ENCODE data around the gene GTF2H4.
A peak's percentile ranks its signal among the peaks of the same experiment; 100 is the strongest.

GTF2H4 gene

DNA sequence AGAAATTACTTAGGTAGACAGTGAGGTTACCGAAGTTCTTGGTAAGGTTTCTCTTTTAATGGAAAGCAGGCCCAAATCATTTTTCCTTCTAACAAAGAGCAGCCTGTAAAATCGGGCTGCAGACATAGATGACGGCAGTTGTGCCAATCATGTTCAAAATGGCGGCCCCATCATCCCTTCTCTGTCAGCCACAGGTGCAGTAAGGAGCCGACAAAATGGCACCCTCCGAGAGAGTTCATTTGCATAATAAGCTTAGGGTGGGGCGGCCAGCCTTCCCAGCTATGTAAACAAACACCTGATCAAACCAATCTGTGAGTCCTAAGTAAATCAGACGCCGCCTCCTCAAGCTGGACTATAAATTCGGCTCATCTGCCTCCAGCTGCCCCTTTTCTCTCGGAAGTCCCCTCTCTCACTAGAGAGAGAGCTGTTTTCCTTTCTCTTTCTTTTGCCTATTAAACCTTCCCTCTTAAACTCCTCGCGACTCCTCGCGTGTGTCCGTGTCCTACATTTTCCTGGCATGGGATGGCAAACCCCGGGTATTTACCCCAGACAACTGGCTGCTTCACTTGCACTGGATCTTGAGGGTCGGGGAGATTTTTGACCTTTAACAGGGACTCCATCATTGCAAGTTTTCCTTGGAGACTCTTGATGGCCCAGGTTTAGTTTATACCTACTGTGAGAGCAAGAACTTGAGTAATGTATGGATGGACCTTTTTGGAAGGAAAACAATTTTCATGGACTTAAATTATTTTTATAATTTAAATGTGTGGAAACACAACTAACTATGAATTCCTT lies 32.6 kb upstream of the GTF2H4 start:
- no peak overlapping the region for H3K9ac ChIP-seq (ENCODE audit: low read length)
- no peaks in the 10 kb centered on the region for H3K27me3 ChIP-seq (ENCODE audit: control insufficient read depth, insufficient read depth, low read length)
- H3K4me3 ChIP-seq (ENCODE audit: low read length), result no peak overlapping the region
- H3K27ac ChIP-seq (ENCODE audit: low read length), result no peak overlapping the region
- H3K4me1 ChIP-seq (ENCODE audit: control insufficient read depth, low read depth, low read length), result peaks cover 26% of the 10 kb centered on the region
- H3K9me3 ChIP-seq (ENCODE audit: control insufficient read depth, low read depth, low read length), result peaks cover 15% of the 10 kb centered on the region
- no peaks in the 10 kb centered on the region for H3K36me3 ChIP-seq (ENCODE audit: control insufficient read depth, low read depth, low read length)

DNA sequence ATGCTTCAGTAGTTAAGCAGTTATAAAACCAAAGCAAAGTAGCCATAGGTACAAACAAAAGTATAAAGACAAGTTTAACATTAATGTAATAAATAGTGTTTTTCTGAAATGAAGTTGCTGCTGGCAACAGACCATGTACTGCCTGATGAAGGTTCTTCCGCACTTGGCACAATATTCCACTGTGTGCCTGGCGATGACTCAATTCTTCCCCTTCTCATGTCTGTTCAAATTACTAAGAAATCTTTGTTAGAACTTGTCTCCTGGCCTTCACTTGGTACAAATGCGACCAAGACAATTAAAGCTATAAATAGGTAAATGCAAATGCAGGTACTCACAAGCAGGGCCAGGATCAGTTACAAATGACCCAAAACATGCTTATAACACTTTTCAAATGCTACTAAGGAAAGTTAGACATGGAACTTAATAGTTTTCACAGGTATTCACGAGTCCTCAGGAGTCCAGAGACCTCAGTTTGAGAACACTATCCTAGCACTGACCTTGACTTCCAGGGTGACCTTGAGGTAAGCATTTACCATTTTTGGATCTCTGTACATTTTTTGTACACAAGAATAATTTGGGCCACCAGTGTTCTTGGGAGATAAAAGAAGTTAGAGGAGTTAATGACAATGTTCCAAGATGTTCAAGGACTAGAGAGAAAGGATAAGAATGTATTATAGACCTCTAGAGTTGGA lies 31.8 kb upstream of the GTF2H4 start:
- Histone ChIP-seq H3K9me3 (ENCODE audit: control insufficient read depth, low read depth, low read length) (peaks cover 9% of the 10 kb centered on the region), H3K27me3 (ENCODE audit: control insufficient read depth, insufficient read depth, low read length) (no peaks in the 10 kb centered on the region), H3K27ac (ENCODE audit: low read length) (no peak overlapping the region), H3K36me3 (ENCODE audit: control insufficient read depth, low read depth, low read length) (no peaks in the 10 kb centered on the region), H3K9ac (ENCODE audit: low read length) (no peak overlapping the region), H3K4me1 (ENCODE audit: control insufficient read depth, low read depth, low read length) (peaks cover 28% of the 10 kb centered on the region), H3K4me3 (ENCODE audit: low read length) (no peak overlapping the region)

DNA sequence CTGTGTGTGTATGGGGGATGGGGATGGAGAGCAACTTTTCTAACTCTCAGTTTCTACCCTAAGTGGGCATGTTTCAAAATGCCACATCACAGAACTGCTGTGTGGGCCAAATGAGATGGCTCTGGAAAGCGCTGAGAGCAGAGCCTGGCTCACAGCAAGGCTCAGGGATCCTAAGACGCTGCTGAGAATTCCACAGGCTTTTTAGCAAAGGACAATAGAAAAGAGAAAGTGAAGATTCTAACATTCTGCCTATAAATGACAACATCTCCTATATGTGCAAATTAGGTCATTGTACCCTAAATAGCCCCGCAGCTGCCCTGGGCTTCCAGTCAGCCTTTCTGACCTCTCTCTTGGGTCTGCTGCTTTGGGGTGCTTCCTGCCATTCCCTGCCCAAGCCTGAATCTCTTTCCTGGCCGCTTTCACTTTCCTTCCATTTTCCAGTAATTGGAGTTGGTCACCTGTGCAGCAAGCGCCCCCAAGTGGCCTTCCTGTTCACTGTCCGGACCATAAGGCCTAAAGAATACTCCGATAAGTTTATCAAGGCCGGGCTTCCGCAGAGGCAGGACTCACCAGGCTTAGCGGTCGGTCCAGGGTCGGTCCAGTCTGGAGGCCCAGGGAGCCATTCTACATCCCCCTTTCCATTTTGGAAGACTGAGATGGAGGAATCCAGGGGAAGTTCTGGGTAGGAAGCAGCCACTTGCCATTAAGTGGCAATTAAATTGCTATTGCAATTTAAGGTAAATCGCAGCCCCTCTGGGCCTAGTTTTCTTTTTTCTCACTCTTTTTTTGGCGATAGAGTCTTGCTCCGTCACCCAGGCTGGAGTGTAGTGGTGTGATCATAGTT lies 30.4 kb upstream of the GTF2H4 start:
- H3K9me3 ChIP-seq (ENCODE audit: control insufficient read depth, low read depth, low read length), result peaks cover under 1% of the 10 kb centered on the region
- H3K27me3 ChIP-seq (ENCODE audit: control insufficient read depth, insufficient read depth, low read length), result no peaks in the 10 kb centered on the region
- peak overlapping the region; percentile 12 for H3K4me3 ChIP-seq (ENCODE audit: low read length)
- no peak overlapping the region for H3K27ac ChIP-seq (ENCODE audit: low read length)
- peaks cover 43% of the 10 kb centered on the region for H3K4me1 ChIP-seq (ENCODE audit: control insufficient read depth, low read depth, low read length)
- no peaks in the 10 kb centered on the region for H3K36me3 ChIP-seq (ENCODE audit: control insufficient read depth, low read depth, low read length)
- peak overlapping the region; percentile 16 for H3K9ac ChIP-seq (ENCODE audit: low read length)

DNA sequence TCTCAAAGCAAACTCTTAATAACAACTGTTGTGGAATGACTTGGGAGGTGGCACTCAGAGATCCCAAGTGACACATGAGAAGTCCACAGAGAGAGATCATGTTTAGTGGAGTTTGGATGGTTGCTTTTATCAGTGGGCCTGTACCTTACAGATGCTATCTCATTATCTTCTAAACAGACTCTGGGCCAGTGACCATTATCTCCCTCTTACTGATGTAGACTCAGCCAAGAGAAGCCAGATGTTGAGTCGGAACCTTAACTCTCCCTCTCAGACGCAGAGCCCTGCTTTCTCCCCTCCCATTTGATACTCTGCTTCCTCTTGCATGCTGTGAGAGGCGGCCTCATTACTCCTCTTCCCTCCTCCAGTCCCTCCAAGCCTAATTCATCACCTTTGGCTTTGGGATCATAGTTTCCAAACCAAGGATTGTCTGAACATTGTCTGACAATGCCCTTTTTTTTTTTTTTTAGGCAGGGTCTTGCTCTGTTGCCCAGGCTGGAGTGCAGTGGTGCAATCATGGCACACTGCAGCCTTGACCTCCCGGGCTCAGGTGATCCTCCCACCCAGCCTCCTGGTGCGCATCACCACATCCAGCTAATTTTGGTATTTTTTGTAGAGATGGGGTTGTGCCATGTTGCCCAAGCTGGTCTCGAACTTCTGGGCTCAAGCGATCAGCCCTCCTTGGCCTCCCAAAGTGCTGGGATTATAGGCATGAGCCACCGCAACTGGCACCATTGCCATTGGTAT lies 28.2 kb upstream of the GTF2H4 start:
- Histone ChIP-seq H3K27ac (ENCODE audit: low read length) (peak overlapping the region; percentile 33), H3K27me3 (ENCODE audit: control insufficient read depth, insufficient read depth, low read length) (no peaks in the 10 kb centered on the region), H3K9me3 (ENCODE audit: control insufficient read depth, low read depth, low read length) (no peaks in the 10 kb centered on the region), H3K4me3 (ENCODE audit: low read length) (peak overlapping the region; percentile 89), H3K4me1 (ENCODE audit: control insufficient read depth, low read depth, low read length) (peaks cover 51% of the 10 kb centered on the region), H3K36me3 (ENCODE audit: control insufficient read depth, low read depth, low read length) (no peaks in the 10 kb centered on the region), H3K9ac (ENCODE audit: low read length) (peak overlapping the region; percentile 74)

DNA sequence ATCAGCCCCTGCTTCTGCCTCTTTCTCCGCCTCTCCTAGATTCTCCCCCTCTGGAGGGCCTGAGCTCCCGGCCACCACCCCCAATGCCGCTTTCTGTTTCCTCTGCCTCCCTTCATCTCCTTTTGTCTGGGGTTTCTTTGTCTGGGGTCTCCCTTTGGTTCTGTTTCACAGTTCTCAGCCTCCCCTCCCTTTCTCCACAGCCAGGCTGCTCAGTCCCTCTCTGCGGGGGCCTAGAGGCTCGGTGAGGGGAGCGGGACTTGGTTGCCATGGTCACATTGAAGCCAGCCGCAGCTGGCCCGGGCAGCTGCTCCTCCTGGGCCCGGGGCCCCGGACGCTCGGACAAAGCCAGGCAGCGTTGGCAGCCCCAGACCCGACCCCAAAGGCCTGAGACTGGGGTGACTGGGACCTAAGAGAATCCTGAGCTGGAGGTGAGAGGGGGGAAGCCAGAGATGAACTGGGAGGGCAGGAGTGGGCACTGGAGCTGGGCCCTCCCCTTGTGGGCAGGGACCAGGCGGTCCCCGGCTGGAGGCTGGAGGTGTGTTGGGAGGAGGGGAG lies 27.2 kb upstream of the GTF2H4 start:
- peak overlapping the region; percentile 74 for H3K9ac ChIP-seq (ENCODE audit: low read length)
- peaks cover 61% of the 10 kb centered on the region for H3K4me1 ChIP-seq (ENCODE audit: control insufficient read depth, low read depth, low read length)
- peak overlapping the region; percentile 77 for H3K27ac ChIP-seq (ENCODE audit: low read length)
- no peaks in the 10 kb centered on the region for H3K27me3 ChIP-seq (ENCODE audit: control insufficient read depth, insufficient read depth, low read length)
- no peaks in the 10 kb centered on the region for H3K9me3 ChIP-seq (ENCODE audit: control insufficient read depth, low read depth, low read length)
- H3K4me3 ChIP-seq (ENCODE audit: low read length), result peak overlapping the region; percentile 89
- H3K36me3 ChIP-seq (ENCODE audit: control insufficient read depth, low read depth, low read length), result no peaks in the 10 kb centered on the region

DNA sequence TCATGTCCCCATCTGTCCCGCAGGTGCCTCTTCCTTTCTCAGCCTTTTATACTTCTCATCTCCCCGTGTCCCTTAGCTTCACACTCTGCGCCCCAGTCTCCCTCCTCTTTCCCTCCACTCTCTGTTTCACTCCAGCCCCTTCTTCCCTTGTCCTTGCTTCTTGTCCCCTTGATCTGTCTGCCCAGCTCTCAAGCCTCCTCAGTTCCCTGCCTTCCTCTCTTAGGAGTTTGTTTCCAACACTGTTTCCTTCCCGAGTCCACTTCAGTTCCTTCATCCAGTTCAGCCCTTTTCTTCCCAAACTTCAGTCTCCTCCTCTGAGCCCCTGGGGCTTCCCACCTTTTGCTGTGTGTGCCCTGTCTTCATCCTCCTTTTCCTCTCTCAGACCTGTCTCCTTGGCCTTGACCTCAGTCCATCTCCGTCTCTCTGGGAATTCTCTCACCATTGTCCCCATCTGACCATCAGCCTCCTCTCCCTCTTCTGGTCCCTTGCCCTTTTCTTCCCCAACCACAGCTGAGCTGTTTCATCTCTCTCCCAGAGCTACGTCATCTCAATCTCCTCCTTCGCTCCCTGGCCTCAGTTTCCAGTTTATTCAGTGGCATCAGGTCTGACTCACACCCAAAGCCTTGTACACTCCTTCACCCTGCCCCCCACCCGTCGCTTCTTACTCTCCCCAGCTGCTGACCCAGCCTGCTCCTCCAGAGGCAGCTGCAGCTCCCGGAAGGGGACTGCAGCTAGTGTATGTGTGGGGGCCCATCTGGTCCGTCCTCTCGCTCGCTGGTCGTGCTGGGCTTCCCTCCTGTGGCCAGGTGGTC lies 26.4 kb upstream of the GTF2H4 start:
- H3K27ac ChIP-seq (ENCODE audit: low read length), result peak overlapping the region; percentile 83
- H3K9ac ChIP-seq (ENCODE audit: low read length), result peak overlapping the region; percentile 74
- H3K4me3 ChIP-seq (ENCODE audit: low read length), result peak overlapping the region; percentile 89
- H3K27me3 ChIP-seq (ENCODE audit: control insufficient read depth, insufficient read depth, low read length), result no peaks in the 10 kb centered on the region
- H3K4me1 ChIP-seq (ENCODE audit: control insufficient read depth, low read depth, low read length), result peaks cover 65% of the 10 kb centered on the region
- no peaks in the 10 kb centered on the region for H3K9me3 ChIP-seq (ENCODE audit: control insufficient read depth, low read depth, low read length)
- no peaks in the 10 kb centered on the region for H3K36me3 ChIP-seq (ENCODE audit: control insufficient read depth, low read depth, low read length)

DNA sequence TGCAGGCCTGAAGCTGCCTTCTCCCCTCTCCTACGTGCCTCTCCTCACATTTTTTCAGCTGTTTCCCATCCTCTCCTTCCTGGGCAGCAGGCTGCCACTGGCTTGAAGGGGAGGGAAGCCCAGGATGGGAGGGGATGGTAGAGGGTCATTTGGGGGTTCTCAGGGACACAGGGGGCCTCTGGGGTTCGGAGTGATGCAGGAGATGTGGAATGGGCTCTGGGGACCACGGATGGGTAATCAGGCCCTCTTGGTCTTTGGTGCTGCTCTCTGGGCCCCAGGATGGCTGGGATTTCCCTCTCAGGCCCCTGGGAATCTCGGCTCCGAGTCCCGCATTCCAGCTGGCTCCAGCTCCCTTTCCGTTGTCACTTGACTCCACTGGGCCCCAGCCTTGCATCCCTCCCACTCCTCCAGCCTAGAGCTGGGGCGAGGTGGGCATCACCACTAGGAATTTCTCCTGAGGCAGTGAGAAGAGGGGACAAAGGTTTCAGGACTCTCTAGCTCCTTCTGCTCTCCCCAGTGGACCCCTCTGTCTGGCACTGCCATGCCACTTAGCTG lies 25.7 kb upstream of the GTF2H4 start:
- H3K27ac ChIP-seq (ENCODE audit: low read length), result peak overlapping the region; percentile 83
- H3K36me3 ChIP-seq (ENCODE audit: control insufficient read depth, low read depth, low read length), result no peaks in the 10 kb centered on the region
- peak overlapping the region; percentile 74 for H3K9ac ChIP-seq (ENCODE audit: low read length)
- H3K4me3 ChIP-seq (ENCODE audit: low read length), result peak overlapping the region; percentile 89
- no peaks in the 10 kb centered on the region for H3K9me3 ChIP-seq (ENCODE audit: control insufficient read depth, low read depth, low read length)
- no peaks in the 10 kb centered on the region for H3K27me3 ChIP-seq (ENCODE audit: control insufficient read depth, insufficient read depth, low read length)
- peaks cover 69% of the 10 kb centered on the region for H3K4me1 ChIP-seq (ENCODE audit: control insufficient read depth, low read depth, low read length)

DNA sequence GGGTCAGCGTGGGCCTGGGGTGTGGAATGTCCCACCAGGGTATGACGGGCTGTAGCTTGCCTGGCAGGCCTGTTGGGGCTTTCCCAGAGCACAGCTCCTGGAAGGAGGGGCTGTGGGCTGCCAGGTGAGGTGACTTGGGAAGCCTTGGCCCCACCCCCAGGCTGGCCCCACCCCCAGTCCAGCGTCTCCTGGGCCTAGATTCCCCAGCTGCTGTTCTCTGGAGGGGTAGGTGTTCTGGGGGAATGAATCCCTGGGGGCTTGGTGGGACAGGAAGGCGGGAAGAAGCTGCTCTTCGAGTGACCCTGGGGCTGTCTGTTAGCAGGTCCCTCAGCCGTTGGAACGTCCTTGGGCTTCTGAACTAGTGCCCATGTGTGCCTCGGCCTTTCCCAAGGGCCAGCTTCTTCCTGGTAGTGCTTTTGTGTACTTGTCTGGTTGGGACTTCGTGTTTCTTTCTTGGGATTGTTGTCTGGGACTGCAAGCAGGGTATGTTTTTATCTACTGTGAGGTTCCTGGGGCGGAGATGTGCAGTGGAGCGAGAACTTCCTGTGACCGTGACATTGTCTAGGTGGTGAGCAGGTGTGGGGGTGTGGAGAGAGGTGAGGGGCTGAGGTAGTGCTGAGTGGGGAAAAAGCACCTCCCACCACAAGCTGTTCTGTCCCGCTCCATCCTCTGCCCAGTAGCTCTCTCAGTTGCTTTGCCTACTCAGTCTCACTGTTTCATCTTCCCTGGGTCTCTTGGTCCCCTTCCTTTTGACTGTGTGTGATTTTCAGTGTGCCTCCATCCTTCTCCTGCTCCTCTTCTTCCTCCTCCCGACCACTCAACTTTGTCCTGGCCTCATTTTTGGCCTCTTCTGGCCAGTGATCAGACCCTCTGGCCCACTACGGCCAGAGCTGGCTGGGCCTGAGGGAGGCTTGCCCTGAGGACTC lies 25.0 kb upstream of the GTF2H4 start:
- H3K9me3 ChIP-seq (ENCODE audit: control insufficient read depth, low read depth, low read length), result no peaks in the 10 kb centered on the region
- H3K4me3 ChIP-seq (ENCODE audit: low read length), result peak overlapping the region; percentile 89
- H3K9ac ChIP-seq (ENCODE audit: low read length), result peak overlapping the region; percentile 74
- peaks cover 61% of the 10 kb centered on the region for H3K4me1 ChIP-seq (ENCODE audit: control insufficient read depth, low read depth, low read length)
- peak overlapping the region; percentile 87 for H3K27ac ChIP-seq (ENCODE audit: low read length)
- no peaks in the 10 kb centered on the region for H3K36me3 ChIP-seq (ENCODE audit: control insufficient read depth, low read depth, low read length)
- no peaks in the 10 kb centered on the region for H3K27me3 ChIP-seq (ENCODE audit: control insufficient read depth, insufficient read depth, low read length)

DNA sequence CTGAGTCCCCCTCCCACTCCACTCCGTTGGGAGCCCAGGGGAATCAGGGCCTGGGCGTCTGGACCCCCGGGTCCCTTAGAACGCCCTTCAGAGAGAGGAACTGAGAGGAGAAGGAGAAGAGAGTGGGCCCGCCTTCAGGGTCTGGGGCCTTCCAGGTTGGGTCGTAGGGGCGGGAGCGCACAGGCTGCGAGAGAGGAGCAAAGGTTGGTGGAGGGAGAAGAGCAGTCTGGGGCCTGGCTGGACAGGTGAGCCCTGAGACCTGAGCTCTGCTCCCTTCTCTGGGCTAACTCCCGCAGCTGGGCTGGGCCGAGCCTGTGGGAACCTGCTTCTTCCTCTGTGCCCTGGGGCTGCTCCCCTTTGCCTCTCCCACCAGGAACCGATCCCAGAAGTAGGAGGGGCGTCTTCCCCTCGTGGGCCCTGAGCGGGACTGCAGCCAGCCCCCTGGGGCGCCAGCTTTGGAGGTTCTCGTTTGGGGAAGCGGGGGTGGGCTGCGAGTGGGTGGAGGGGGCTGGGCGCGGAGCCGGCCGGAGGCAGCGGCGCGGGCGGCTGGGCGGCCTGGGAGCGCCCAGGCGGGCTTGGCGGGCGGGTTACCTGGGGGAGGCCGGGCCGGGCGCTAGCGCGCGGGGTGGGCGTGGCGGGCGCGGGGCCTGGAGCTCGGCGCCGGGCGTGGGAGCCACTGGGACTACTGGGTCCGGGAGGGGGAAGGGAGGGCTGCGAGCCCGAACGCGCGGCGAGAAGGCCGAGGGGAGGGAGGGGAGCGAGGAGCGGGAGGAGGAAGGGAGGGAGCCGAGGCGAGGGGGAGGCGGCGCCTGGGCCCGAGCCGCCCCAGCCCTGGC lies 24.1 kb upstream of the GTF2H4 start, which contains the start of gene DDR1:
TSS of gene DDR1 (plus strand) at position 835 of the 836 bp plus-strand sequence. CDS start 4,211 bp downstream, outside the sequence.
- H3K9ac ChIP-seq (ENCODE audit: low read length), result peak within 1 kb of the TSS; percentile 74
- H3K27ac ChIP-seq (ENCODE audit: low read length), result peak within 1 kb of the TSS; percentile 87
- peaks cover 54% of the 10 kb centered on the region for H3K4me1 ChIP-seq (ENCODE audit: control insufficient read depth, low read depth, low read length)
- H3K4me3 ChIP-seq (ENCODE audit: low read length), result peak within 1 kb of the TSS; percentile 89
- peaks cover 7% of the 10 kb centered on the region for H3K36me3 ChIP-seq (ENCODE audit: control insufficient read depth, low read depth, low read length)
- H3K9me3 ChIP-seq (ENCODE audit: control insufficient read depth, low read depth, low read length), result no peaks in the 10 kb centered on the region
- no peaks in the 10 kb centered on the region for H3K27me3 ChIP-seq (ENCODE audit: control insufficient read depth, insufficient read depth, low read length)

Data from iPS-18a (cell line).